OCI-LY1 (cell line): Measurements from ENCODE around the gene CNTN3.

Experiments
- EZH2 ChIP-seq: fragments of 200-600 bp; sonication (generic), shearing (Covaris generic); IDR thresholded peaks from 2 replicates; pipeline ENCODE4 v1.8.0; 2017; ENCODE audit warnings: borderline replicate concordance, mixed run types, mild to moderate bottlenecking, antibody characterized with exemption, low read length, moderate library complexity, mixed read lengths
- TF ChIP-seq, protein P1 (sequence below): fragments of 200-600 bp; sonication (generic), shearing (Covaris generic); IDR thresholded peaks from 2 replicates; pipeline ENCODE4 v1.5.1; 2017; ENCODE audit warnings: mild to moderate bottlenecking, antibody characterized with exemption, low read length, moderate library complexity, mixed read lengths

DNA sequence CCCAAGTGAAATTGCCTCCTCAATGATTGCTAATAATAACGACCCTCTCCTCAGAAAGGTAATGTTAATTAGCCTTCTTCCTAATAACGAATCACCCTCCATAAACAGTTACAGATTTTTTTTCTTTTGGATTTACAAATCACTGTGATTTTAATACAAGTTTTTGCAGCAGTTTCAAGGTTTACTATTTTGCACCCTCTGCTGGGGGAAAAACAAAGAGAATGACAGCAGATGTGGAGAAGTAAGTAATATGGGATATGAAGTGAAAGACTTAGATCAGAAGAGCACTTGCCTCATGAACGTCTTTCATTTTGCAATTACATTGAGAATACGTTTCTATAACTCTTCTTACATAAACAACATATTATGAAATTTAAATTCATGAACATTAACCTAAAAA lies 16.1 kb upstream of the CNTN3 start:
- TF ChIP-seq, protein P1, sequence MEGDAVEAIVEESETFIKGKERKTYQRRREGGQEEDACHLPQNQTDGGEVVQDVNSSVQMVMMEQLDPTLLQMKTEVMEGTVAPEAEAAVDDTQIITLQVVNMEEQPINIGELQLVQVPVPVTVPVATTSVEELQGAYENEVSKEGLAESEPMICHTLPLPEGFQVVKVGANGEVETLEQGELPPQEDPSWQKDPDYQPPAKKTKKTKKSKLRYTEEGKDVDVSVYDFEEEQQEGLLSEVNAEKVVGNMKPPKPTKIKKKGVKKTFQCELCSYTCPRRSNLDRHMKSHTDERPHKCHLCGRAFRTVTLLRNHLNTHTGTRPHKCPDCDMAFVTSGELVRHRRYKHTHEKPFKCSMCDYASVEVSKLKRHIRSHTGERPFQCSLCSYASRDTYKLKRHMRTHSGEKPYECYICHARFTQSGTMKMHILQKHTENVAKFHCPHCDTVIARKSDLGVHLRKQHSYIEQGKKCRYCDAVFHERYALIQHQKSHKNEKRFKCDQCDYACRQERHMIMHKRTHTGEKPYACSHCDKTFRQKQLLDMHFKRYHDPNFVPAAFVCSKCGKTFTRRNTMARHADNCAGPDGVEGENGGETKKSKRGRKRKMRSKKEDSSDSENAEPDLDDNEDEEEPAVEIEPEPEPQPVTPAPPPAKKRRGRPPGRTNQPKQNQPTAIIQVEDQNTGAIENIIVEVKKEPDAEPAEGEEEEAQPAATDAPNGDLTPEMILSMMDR: no peak
- no peak for TF ChIP-seq EZH2
